HS-27A (cell line): ENCODE results near the gene MBNL1.
A peak's percentile ranks its signal among the peaks of the same experiment; 100 is the strongest.

Experiments
- DNase-seq: peaks from one replicate; pipeline ENCODE4 v3.0.0-alpha.2; 2012; ENCODE audit warnings: low read depth, missing footprints

Gene MBNL1

DNA sequence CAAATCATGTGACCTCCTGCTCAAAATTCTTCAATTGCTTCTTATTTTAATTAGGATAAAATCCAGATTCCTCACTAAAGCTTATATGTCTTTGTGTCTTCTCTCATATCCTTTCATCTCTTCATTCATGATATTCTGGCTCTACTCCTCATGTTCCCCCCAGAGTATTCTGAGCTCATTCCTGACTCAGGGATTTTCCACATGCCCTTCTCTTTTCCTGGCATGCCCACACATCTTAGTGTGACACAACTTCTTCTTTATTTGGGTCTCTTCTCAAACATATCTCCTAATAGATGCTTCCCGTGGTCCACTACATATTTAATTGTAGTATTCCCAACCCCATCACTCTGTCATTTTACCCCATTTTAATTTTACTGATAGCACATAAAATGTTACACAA, 15.2 kb upstream of the MBNL1 start:
- no peak for DNase-seq

DNA sequence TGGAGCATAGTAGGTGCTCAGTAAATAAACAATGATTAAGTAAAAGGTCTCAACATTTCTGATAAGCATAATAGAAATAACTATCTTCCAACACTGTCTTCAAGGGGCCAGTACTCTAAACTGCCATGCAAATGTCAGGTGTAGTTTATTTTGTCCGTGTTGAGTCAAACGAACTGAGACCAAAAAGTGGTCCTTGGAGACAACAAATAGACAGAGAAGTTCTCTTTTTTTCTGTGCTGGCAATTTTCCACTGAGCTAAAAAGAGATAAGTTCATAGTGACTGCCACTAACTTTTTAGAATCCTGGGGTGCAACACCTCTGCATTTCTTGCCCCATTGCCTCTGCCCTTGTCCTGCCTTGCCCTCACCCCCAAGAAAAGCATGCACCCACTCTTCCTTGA, 14.7 kb upstream of the MBNL1 start:
- DNase-seq: no peak

DNA sequence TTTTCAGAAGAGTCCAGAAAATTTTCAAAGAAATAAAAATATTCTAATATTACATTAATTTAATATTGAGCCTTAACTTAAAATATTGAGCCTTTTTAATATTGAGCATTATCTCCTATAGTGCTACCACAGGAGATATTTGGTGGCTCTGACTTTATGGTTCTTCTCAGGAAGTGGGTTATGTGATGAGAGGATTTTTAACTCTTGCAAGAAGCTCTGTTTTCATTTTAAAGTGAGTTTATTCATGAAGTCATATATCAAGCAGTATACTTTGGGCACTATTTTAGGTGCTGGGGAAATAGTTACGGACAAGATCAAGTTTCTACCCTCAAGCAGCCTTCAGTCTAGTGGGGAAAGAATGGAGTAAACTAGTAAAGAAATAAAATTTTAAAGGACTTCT, 13.4 kb upstream of the MBNL1 start:
- DNase-seq: no peak

DNA sequence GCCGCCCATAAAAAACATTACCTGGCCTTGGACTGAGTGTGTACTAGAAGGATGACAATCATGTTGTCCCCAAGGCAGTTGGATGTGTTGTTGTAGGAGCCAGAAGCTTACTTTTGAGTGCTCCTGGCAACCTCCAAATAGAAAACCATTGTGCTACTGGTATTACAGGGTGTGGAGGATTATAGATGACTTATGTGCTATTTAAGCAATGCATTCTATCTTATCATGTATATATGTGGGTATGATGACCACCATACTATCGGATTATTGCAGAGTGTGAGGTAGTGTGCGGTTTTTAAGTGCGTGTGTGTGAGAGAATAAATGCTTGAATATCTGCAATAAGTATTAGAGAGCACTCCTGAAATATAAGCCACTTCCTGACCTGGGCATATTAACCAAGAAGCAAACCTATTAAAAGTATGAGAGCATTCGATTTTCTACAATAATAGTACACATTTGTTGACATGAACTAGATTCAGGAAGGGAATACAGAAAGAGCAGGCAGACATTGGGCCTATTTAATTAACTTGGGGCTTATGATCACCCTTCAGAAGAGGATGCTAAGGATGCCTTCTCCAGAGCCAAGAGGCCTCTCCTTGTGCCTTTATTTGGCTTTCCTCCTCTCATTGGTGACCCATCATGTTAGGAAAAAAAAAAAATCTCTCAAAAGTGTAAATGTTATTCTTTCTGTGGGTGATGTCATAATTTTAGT, 11.7 kb upstream of the MBNL1 start:
- no peak for DNase-seq

DNA sequence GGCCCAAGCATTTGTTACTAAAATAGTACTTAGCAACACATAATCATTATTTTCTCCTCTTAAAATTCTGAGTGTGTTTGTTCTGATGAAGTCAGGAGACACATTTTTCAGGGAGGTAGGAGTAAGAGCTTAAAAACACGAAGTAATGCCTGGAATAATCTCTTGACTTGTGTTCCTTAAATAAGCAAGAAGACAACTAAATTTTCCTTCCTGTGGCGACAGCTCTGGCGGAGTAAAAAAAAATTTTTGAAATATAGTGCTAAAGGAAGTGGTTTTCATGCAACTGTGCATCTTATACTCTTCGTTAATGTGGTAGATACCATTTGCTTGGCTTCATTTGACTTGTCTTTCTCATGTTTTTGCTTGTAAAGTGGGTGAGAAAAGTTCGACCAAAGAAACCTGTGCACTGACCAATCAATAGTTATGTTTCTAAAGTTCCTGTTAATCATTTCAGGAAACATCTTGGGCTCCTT, 11.1 kb upstream of the MBNL1 start:
- no peak for DNase-seq

DNA sequence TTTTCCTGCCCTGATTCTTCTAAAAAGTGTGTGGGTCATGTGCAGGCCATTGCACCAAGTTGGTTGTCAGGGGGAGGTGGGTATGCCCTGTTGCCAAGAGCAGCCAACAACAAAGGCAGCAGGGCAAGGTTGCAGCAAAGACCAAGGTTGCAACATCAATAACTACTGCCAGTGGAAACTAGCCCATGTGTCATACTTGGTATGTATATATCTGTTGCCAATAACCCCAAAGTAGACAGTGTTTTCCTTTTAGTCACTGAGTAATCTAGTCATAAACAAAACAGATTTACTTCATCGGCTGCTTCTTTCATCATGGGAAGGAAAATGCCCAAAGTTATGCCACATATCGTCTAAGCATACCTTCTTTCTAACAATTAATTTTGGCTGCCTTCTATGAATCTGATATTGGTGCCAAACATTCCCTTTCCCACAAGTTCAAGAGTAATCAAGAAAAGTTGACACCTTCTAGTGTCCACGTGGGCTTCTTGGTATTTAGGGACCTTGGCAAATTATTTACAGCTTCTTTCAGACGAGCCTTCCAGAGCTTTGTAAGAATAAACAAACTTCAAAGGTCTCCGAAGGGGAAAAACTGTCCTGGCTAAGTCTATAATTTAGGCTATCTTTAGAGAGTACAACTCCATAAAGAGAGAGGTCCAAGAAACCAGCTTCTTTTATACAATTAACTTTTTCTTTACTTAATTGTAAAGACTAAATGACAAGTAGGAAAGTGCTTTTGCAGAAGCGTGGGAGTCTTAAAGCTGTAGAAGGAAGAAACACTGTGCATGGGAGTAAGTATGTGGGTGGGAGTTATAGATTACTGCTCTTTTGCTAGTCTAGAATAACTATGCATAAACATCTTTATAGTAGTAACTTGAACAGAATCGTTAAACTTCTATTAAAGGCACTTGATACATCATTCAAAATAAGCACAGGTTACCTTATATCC, 10.0 kb upstream of the MBNL1 start:
- DNase-seq: peak; percentile 51

DNA sequence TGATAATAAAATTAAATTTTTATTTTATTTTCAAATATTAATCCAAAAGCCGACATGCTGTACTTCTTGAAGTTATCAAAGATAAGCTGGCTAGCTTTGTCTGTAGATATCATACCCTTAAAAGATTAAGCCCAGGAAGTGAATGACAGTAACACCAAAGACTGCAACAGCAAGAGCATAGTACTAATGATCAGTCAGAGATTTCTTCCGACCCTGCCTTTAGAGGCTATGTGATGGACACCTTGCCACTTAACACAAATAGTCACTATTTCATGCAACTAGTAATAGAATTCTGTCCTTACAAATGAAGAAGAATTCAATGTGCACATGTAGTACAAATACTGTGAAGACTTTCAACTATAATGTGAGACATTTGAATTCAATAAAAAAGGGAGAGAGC, 9.3 kb upstream of the MBNL1 start:
- no peak for DNase-seq

DNA sequence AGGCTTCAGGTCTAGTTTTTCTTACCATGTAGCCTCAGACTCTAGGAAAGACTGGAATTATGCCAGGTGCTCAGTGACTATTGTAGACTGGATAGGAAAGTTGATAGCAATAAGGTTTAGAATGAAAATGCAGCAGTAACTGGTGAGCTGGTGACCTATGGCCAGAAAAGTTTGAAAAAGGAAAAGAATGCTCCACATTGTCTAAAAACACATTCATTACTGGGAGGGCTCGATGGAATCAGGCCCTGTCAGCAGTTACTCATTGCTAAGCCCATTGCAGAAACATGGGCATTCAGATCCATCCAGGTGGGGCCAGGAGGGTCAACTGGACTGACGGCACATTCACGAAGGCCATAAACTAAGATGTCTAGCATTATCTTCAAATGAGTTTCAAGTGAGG, 8.7 kb upstream of the MBNL1 start:
- no peak for DNase-seq

DNA sequence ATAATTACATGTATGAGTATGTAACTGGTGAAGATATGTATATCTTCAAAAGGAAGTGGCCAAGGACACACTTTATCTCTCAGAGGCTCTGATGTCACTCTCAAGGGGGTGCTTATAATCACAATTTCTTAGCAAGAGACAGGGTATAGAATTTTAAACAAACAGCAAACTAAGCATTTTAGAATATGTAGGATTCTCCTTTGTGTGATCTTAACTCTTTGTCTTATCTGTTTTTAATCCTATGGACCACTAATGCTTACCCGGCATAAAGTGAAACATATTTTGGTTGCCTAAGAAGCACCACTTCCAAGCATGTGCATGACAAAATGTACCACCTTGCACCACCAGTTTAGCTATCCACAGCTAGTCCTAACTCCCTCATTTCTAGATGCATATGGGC, 8.2 kb upstream of the MBNL1 start:
- no peak for DNase-seq

DNA sequence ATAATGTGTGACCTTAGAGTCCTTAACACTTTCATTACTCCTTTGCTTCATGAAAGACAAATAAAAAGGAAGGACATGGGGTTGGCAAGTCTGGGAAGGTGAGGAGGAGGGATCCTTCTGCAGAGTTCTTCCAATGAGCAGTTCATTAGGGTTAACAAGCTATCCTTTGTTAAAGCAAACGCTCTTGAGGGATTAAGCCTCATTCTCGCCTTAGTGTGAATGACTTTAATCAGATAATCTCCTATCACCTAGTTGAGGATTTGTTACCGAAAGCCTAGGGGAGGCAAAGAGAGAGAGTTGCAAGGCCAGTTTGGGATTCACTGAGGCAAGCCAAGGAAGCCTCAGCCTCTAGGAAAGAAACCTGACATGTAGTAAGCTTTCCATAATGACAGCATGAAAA, 7.4 kb upstream of the MBNL1 start:
- no peak for DNase-seq

DNA sequence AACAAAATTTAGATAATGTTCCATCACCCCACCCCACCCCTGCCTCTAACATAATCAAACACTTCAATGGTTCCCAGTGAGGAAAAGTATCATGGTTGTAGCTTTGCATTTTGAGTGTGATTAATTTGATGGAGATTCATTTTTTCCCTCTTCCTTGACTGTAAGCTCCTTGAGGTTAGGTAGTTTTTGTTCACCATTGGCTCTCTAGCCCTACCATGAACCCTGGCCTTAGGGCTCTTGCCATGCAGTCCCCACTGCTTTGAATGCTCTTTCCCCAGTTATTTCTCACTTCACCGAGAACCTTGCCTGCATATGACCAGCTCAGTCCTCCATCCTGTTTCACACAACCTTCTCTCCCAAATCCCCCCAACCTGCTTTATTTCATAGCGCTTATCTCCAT, 5.0 kb upstream of the MBNL1 start:
- DNase-seq: no peak

DNA sequence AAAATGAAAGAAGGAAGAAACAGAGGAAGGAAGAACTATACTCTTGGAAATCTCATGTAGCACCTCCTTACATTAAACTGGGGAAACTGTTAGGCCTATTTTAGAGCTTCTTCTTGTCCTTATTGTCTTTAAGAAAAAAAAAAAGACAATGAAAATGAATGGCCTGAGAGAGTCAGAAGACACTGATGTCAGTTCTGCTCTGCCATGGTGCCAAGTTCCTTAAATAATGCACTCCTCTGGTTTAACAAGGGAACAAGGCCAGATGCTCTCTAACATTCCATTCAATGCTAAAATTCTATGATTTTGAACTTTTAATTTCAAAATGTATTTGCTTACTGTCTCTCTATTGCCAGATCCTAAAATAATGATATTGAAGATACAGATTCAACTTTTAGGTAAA, 4.4 kb upstream of the MBNL1 start:
- no peak for DNase-seq

DNA sequence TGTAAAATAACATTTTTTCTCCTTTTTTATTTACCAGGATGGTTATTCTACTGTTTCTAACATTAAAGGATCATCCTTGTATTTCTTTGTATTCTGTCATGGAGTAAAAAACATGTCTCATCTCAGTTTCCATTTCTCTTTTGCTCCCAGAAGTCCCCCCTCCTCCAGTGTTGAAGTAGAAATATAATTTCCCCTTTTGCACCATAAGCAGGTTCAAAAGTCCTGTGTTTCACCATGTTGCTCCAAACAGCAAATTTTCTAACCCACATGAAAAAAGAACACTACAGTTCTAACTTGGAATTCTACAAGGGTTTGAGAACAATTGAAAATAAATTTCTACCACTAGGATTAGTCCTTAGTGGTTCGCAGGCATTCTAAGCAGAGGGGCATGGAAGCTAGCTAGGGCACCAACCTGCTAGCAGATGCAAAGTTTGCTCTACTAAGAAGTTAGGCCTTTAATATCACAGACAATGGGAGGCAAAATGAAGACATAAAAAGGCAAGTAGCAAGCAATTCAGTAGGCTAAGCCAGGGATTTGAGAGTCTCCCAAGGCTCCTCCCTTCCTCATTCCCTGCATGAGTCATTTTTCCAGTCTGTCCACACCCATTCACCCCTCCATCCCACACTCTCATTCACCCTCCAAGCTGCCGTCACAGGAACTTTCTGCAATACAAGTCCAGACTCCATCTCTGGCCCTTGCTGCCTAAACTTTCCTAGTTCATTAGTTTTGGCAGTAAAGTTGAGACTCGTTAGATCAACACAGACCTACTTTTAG, 2.3 kb upstream of the MBNL1 start:
- DNase-seq: peak; percentile 85

DNA sequence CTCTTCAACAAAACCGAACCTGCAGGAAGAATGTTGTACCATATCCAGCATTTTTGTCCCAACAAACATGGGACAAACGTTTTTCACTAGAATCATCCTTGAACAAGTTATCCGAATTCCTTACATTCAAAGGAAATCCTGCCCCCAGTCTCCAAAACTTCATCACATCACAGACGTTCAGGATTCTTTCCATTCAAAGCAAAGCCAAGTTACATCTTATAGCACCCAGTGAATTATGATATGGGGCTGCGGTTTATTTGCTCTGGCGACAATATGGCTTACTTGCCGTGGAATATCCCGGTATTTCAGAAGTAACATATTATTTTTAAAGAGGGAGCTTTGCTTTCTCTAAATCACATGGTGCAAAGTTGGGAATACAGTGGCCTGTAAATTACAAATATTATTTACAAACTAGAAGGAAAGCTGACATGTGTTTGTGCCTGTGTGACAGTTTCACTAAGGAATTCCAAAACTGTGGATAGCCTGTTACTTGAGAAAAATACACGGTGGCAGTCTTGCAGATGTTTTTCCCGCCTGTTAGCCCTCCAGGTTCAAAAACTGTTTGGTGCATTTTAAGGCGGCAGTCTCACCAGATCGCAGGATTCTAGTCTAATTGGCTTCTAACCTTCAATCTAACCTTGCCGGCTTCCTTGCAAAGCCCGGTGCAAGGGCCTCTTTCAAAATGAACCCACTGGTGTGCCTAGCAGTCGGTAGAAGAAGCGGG, 736 bp upstream of the MBNL1 start:
- no peak for DNase-seq

DNA sequence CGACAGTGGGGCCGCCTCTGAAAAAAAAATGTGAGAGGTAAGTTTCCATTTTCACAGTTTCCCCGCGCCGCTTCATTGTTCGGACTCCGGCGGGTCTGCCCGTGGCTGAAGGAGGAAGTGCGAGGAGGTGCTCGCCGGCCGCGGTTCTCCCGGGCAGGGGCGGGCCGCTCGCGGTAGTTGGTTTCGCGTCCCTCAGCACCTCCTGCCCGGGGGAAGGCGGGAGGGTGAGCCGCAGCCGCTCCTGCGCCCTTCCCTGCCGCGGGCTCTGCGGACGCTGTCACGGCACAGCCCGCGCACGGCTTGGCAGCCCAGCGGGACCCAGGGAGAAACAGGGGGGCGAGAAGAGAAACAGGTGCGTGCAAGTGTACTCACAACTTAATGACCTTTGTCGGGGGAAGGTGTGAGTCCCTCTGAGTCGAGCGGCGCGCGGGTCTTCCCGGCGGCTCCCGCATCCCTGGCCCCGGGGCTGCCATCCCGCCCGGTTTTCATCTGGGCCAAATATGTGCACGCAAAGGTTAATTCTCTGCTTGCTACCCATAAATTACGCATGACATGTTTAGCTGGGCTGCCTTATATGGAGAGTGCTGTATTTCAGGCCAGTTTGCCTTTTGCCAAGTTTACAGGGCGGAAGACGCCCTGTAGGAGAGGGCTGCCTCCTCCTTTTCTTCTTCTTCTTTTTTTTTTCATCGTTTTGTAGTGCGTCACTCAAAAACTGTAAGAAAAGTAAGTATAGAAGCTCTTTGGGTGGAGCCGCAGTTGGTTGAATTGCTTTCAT, 514 bp downstream of the MBNL1 start:
- DNase-seq: peak; percentile 80

DNA sequence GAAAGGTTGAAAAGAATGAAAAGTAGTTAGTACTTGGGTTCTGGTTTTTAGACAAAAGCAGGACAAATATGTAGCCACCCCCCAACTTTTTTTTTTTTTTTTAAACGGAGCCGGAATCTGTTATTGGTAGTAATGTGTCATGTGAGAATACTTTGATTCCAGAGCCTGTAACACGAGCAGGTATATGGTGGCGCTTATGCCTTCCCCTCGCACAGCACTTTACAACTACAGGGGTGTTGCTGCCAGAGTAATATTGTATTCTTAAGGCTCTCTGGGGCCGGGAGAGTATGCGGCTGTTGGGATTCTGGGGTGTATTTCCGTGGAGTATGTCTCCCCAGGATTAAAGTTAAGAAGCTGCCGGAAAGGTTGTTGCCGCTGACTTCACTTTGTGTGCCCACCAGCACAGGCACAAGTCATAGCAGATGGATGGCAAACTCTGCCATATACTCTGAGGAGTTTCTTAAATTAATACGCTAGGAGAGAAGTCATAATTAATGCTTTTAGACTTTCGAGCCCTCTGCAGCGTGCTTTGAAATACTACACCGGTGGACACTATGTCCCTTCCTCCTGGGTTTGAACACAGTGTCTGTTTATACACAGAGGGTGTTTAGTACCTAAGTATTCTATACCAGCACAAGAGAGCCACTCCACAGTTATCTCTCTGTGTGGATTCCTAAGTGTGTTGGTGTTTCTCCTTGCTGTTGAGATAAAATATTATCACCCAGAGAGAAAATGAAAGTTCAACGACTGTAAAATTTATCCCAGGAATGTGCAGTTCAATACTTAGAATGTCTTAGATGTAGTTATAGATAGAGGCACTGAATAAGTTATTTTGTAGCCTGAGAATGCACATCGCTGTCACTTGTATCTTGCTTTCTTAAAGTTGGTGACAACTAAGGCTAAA, 1.4 kb downstream of the MBNL1 start:
- no peak for DNase-seq

DNA sequence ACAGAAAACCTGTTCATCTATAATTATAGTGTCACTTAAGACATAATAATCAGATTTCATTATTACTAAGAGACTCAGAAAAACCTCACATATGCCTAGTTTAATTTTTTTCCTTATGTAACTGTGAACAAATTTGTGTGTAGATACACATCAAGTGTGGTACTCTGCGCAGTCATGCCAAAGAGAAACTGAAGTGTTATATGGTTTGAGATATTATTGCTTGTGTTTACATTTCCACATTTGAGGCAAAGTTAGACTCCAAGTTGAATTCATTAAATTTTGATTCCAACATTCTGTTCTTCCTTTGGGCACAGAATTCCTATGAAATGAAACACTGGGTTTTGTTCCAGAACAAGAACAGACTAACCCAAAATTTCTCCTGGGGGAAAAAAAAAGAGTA, 2.2 kb downstream of the MBNL1 start:
- DNase-seq: no peak

DNA sequence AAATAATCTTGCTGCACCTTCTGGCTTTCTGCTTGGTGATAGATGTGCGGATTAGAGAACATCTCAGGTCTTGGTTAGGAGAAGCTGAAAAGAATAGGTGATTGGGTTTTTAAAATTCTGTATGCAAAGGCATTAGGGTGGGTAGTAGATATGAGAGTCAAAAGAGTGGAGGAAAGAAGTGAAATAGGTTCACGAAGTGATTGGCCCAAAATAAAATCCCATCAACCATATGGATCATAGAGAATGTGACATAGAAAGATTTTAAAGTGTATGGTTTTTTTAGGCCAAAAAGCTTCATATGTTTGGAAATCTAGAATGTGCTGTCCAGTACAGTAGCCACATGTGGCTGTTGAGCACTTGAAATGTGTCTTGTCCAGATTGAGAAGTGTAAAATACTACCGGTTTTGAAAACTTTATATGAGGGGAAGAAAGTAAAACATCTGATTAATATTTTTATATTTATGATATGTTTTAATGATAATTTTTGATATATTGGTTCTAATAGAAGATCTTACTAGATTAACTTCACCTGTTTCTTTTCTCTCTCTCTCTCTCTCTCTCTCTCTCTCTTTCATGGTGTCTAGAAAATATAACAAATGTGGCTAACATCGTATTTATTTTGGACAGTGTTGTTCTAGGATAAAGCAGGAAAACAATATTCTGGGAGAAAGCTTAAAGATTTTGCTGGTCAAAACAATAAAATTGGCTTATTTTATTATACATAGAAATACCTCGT, 2.9 kb downstream of the MBNL1 start:
- DNase-seq: no peak

DNA sequence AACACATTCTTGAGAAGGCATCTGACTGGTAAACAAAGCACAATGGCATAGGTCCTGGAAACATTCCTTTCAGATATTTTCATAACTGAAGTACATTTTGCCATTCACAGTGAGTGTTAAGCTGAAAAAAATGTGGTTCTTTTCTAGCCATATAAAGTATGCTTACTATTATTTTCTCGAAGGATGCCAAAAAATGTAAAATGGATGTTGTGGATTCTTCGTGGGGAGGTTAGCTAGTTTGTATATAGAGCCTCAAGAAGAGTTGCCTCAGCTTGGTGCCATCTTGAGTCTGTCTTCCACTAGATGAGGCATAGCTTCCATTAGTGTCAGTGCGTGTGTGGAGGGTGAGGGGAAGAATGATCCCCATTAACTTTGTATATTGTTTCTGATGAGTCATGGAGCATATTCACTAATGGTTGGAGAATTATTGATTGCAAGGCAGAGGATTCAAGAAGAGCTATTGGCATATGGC, 4.1 kb downstream of the MBNL1 start:
- peak; percentile 76 for DNase-seq
